DMS53 treated with DMSO at 0.1 percent for 48 hours (cell line): Measurements from ENCODE around the gene ZFY.
"Not testable (repeated sequence)": the region's sequence is repeated elsewhere in the genome, so short reads cannot be mapped to it uniquely, and the experiment has no call there.

Source experiments
- DNase-seq: peaks from one replicate; lab custom pipeline; 2025; ENCODE audit not compliant: unreplicated experiment; lab: John Stamatoyannopoulos, UW

ZFY gene

DNA sequence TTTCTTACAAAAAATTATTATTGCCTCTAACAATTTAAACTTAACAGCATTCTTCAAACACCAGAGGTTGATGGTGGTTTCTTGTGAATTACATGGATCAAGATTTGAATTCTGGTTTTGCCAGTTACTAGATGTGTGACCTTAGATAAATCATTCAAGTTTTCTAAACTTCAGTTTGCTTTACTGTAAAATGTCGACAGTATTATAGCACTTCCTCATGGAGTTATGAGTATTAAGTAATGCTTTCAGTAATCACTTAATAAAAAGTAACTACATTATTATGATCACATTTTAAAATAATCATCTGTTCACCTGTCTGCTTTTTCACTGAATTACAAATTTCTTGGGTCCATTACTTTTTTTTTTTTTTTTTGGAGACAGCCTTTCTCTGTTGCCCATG is 37.5 kb downstream of the ZFY start:
- DNase-seq = no peak

- no peak for DNase-seq
Observed at GRCh38 chrY:2973110-2973751, 38.0 kb downstream of the ZFY start.

DNA sequence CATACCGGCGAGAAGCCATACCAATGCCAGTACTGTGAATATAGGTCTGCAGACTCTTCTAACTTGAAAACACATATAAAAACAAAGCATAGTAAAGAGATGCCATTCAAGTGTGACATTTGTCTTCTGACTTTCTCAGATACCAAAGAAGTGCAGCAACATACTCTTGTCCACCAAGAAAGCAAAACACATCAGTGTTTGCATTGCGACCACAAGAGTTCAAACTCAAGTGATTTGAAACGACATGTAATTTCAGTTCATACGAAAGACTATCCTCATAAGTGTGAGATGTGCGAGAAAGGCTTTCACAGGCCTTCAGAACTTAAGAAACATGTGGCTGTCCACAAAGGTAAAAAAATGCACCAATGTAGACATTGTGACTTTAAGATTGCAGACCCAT is 44.1 kb downstream of the ZFY start:
- no peak for DNase-seq

DNA sequence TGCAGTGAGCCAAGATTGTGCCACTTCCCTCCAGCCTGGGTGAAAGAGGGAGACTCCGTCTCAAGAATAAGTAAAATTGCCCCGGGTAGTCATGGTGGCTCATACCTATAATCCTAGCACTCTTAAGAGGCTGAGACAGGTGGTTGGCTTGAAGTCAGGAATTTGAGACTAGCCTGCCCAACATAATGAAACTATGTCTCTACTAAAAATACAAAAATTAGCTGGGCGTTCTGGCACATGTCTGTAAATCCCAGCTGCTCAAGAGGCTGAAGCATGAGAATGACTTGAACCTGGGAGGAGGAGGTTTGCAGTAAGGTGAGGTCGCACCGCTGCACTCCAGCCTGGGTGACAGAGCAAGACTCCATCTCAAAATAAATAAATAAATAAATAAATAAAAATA is 49.3 kb downstream of the ZFY start:
- DNase-seq = no peak

DNA sequence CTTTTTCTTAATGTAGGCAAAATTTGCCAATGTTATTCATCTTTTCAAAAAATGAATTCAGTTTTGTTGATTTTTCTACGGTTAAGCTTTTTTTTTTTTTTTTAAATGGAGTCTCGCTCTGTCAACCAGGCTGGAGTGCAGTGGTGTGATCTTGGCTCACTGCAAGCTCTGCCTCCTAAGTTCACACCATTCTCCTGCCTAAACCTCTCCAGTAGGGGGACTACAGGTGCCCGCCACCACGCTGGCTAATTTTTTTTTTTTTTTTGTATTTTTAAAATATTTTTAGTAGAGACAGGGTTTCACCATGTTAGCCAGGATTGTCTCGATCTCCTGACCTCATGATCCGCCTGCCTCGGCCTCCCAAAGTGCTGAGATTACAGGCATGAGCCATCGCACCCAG is 52.0 kb downstream of the ZFY start:
- DNase-seq = not testable (repeated sequence)

DNA sequence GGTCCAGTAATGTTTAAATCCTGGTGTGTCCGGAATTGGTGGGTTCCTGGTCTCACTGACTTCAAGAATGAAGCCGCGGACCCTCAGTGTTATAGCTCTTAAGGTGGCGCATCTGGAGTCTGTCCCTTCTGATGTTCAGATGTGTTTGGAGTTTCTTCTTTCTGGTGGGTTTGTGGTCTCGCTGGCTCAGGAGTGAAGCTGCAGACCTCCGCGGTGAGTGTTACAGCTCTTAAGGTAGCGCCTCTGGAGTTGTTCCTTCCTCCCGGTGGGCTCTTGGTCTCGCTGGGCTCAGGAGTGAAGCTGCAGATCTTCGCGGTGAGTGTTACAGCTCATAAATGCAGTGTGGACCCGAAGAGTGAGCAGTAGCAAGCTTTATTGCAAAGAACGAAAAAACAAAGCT is 62.2 kb downstream of the ZFY start:
- not testable (repeated sequence) for DNase-seq

GRCh38 chrY:3002190-3002589 is 67.0 kb downstream of the ZFY start:
- no peak for DNase-seq

DNA sequence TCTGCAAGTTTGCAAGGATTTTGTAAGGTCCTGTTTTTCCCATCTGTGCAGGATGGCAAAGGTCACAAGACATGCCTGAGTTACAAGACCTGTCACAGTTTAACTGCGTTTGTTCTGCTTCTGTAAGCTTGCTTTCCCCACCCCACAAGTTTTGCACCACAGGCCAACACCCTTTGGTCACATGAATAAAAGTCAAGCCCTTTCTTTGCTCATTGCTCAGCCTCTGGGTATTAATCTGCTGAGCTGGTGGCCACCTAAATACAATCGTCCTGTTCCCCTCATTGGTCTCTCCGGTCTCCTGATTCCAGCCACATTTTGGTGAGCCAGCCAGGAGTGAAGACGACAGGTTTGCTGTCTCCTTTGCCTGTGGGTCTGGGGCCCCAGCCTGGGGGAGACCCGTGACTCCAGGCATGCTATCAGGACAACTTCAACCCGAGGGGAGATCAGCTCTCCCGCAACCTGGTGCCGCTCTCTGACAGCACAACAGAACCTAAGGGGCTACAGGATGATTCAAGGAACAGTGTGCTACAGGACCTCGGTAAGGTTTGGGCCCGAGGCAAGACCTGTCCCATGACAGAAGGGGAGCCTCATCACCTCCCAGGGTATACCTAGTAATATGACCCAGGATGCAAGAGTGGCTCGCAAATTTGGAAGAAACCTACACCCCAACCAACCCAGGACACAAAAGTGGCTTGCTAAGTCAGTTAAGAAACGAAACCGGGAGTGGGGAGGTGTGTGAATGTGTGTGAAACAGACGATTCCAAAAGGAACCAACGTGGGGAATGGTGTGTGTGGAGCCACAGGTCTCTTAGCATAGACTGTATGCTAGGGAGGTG is 67.7 kb downstream of the ZFY start:
- no peak for DNase-seq

DNA sequence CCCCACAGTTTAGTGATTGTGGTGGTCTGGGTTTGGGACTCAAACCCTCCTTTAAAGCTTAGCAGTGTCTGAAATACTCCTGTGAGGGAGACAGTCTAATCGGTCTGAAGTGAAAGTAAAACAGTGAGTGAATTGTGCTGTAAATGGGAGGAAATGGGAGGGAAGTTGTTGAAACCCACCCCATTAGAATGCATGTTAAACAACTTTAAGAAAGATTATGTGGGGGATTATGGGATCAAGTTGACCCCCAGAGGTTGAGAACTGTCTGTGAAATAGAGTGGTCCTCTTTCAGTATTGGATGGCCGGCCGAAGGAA is 68.3 kb downstream of the ZFY start:
- no peak for DNase-seq

- DNase-seq = no peak
Observed at GRCh38 chrY:3003846-3004245, 68.7 kb downstream of the ZFY start.

DNA sequence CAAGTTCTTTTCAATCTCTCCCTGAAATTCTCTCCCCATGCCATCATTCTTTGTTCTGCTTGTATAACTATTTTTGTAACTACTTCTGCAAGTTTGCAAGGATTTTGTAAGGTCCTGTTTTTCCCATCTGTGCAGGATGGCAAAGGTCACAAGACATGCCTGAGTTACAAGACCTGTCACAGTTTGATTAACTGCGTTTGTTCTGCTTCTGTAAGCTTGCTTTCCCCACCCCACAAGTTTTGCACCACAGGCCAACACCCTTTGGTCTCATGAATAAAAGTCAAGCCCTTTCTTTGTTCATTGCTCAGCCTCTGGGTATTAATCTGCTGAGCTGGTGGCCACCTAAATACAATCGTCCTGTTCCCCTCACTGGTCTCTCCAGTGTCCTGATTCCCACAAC is 70.8 kb downstream of the ZFY start:
- DNase-seq = not testable (repeated sequence)

DNA sequence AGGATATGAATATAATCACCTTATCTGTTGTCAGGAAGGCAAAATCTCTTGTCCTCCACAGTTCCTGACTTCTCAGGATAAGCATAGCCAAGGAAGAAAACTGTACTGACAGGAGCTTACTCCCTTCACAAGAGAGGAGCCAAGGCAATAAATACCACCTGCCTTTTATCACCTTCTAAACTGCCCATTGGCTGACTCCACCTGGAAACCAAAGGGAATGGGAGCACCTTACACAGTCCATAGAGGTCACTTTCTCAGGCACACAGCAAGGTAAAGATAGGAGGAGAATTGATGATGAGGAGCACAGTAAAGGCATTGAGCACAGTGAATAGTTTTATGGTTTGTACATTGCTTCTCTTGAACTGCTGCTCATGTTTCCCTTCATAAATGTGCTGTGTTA is 72.8 kb downstream of the ZFY start:
- DNase-seq = no peak

- no peak for DNase-seq
Observed at GRCh38 chrY:3012226-3012625, 77.0 kb downstream of the ZFY start.

- no peak for DNase-seq
Observed at GRCh38 chrY:3016594-3016993, 81.4 kb downstream of the ZFY start.

GRCh38 chrY:3018546-3018945 is 83.4 kb downstream of the ZFY start:
- no peak for DNase-seq

GRCh38 chrY:3019584-3019983 is 84.4 kb downstream of the ZFY start:
- DNase-seq = no peak

DNA sequence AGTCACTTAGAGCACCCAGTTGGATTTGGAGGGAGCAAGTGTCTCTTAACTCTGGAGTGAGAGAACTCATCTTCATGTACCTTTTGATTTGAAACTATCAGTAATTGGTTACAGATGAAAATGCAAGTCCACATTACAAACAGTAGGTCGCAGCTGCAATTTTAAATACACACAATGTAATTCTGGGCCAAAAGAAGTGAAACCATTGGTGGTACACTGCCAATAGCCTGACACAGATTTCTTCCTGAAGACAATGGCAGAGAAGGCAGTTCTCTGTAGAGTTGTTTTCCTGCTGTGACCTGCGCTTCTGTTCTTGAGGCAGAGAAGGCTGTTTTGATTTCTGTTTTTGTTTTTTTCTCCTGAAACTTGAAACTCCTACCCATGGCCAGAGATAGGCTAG is 86.0 kb downstream of the ZFY start:
- DNase-seq = no peak

- DNase-seq = no peak
Observed at GRCh38 chrY:3023606-3024005, 88.4 kb downstream of the ZFY start.

GRCh38 chrY:3025357-3025756 is 90.2 kb downstream of the ZFY start:
- DNase-seq = no peak
